CD14-positive monocyte (primary cell): ENCODE measurements around the gene HS3ST6. TPM values are rescaled to one million over a fixed set of nuclear protein-coding genes. Genes with fewer than 3 reads are reported as not detected.

Source experiments
- DNase-seq, 3 donors: peaks; one replicate each; pipeline ENCODE4 v3.0.0-alpha.2; 2011 to 2022
- H2AFZ ChIP-seq: 2 replicates; pipeline ENCODE4 v1.6.0; 2012; ENCODE audit warnings: mild to moderate bottlenecking, low read depth, low read length, inconsistent platforms; ENCODE audit not compliant: insufficient read depth, poor library complexity, severe bottlenecking
- H3K27ac ChIP-seq, 2 donors: 1 replicate in 1 of 2; 2 replicates in 1 of 2; pipeline ENCODE4 v1.5.1; 2012 to 2013; ENCODE audit warnings: low read length in 2 of 2, control low read depth in 1 of 2, inconsistent platforms in 1 of 2, low read depth in 1 of 2, mild to moderate bottlenecking in 1 of 2
- H3K27me3 ChIP-seq, 2 donors: one replicate each; pipeline versions ENCODE4 v1.6.0 to v1.6.1; 2011 to 2013; ENCODE audit warnings: low read length in 2 of 2; ENCODE audit not compliant: control insufficient read depth in 2 of 2, insufficient read depth in 2 of 2
- H3K36me3 ChIP-seq, 2 donors: replicated peaks in 1 of 2; 1 replicate in 1 of 2; 2 replicates in 1 of 2; pipeline versions ENCODE4 v1.5.1 to v1.6.1; 2012 to 2013; ENCODE audit warnings: low read length in 2 of 2, control low read depth in 1 of 2, inconsistent platforms in 1 of 2, mild to moderate bottlenecking in 1 of 2; ENCODE audit not compliant: insufficient read depth in 2 of 2, control insufficient read depth in 1 of 2
- H3K4me1 ChIP-seq, 2 donors: 1 replicate in 1 of 2; 2 replicates in 1 of 2; pipeline versions ENCODE4 v1.5.1 to v1.6.1; 2012 to 2013; ENCODE audit warnings: low read length in 2 of 2, control low read depth in 1 of 2, inconsistent platforms in 1 of 2, mild to moderate bottlenecking in 1 of 2, moderate library complexity in 1 of 2; ENCODE audit not compliant: insufficient read depth in 2 of 2, control insufficient read depth in 1 of 2
- H3K4me2 ChIP-seq: replicated peaks from 2 replicates; pipeline ENCODE3; 2012; ENCODE audit warnings: low read length, moderate library complexity, mild to moderate bottlenecking; ENCODE audit not compliant: poor library complexity, severe bottlenecking; ENCODE audit errors: extremely low read depth
- H3K4me3 ChIP-seq, 3 experiments: fragments of 200-600 bp in 1 of 3; sonication (generic) in 1 of 3; replicated peaks in 1 of 3; 1 replicate in 2 of 3; 2 replicates in 1 of 3; pipeline ENCODE4 v1.5.1; 2011 to 2013; ENCODE audit warnings: low read length in 3 of 3, mild to moderate bottlenecking in 3 of 3, control low read depth in 2 of 3, low read depth in 2 of 3, inconsistent platforms in 1 of 3, moderate library complexity in 1 of 3
- H3K79me2 ChIP-seq: 2 replicates; pipeline ENCODE4 v1.6.0; 2012; ENCODE audit warnings: mild to moderate bottlenecking, control low read depth, inconsistent platforms, low read length, moderate library complexity; ENCODE audit not compliant: insufficient read depth
- H3K9ac ChIP-seq: 2 replicates; pipeline ENCODE4 v1.6.0; 2017; ENCODE audit warnings: low read length, mild to moderate bottlenecking; ENCODE audit not compliant: insufficient read depth, poor library complexity, severe bottlenecking
- H3K9me3 ChIP-seq, 2 donors: replicated peaks in 1 of 2; 1 replicate in 1 of 2; 2 replicates in 1 of 2; pipeline versions ENCODE4 v1.5.1 to v1.6.1; 2012 to 2013; ENCODE audit warnings: low read length in 2 of 2, control low read depth in 1 of 2; ENCODE audit not compliant: control insufficient read depth in 1 of 2, insufficient read depth in 1 of 2
- H4K20me1 ChIP-seq: 2 replicates; pipeline ENCODE4 v1.6.0; 2012; ENCODE audit warnings: mild to moderate bottlenecking, low read length, control low read depth, moderate library complexity; ENCODE audit not compliant: insufficient read depth
- H3K27ac Mint-ChIP-seq, 7 donors: one replicate each; pipeline ENCODE4 v1.8.0; 2020; ENCODE audit warnings: mild to moderate bottlenecking in 7 of 7, mixed read lengths in 7 of 7, moderate library complexity in 6 of 7, inconsistent platforms in 2 of 7
- H3K27me3 Mint-ChIP-seq, 3 donors: one replicate each; pipeline ENCODE4 v1.8.0; 2021 to 2022; ENCODE audit warnings: low read depth in 3 of 3, mild to moderate bottlenecking in 3 of 3, mixed read lengths in 3 of 3, moderate library complexity in 3 of 3, inconsistent platforms in 1 of 3
- H3K36me3 Mint-ChIP-seq, 2 donors: one replicate each; pipeline ENCODE4 v1.8.0; 2020; ENCODE audit warnings: mixed read lengths in 2 of 2, inconsistent platforms in 1 of 2, mild to moderate bottlenecking in 1 of 2
- H3K4me1 Mint-ChIP-seq: one replicate; pipeline ENCODE4 v1.8.0; 2020; ENCODE audit warnings: mild to moderate bottlenecking, mixed read lengths
- H3K4me3 Mint-ChIP-seq, 2 donors: one replicate each; pipeline ENCODE4 v1.8.0; 2020; ENCODE audit warnings: mild to moderate bottlenecking in 2 of 2, mixed read lengths in 2 of 2, moderate library complexity in 1 of 2
- H3K9me3 Mint-ChIP-seq, 7 donors: one replicate each; pipeline ENCODE4 v1.8.0; 2020 to 2022; ENCODE audit warnings: mixed read lengths in 7 of 7, mild to moderate bottlenecking in 6 of 7, moderate library complexity in 6 of 7, inconsistent platforms in 2 of 7
- WGBS: methylation state at CpG from one replicate; pipeline ENCODE4 v1.1.5; 2013; ENCODE audit warnings: missing lambda C conversion rate; ENCODE audit not compliant: insufficient coverage; 5-methylcytosine and 5-hydroxymethylcytosine counted together
- intact Hi-C, 2 donors: fragments of 100-400 bp; cut with micrococcal nuclease; formaldehyde crosslinking; loops; one replicate each; pipeline versions ENCODE4 v1.15.0 to v1.15.1; 2023
- polyA plus RNA-seq, 3 donors: library from polyadenylated mRNA; depleted of rRNA in 1 of 3; unstranded in 2 of 3; stranded (reverse) in 1 of 3; fragments of 300-500 nt in 2 of 3; fragments of >200 nt in 1 of 3; fragmentation: Illumina TruSeq in 2 of 3; gene quantifications; 1 replicate in 2 of 3; 2 replicates in 1 of 3; pipeline ENCODE4 v1.2.3, GENCODE V29; 2012 to 2021
- TF ChIP-seq, protein P1 (sequence below): fragments of 200-600 bp; IDR thresholded peaks from one replicate; pipeline ENCODE4 v1.8.0; 2022; ENCODE audit warnings: antibody characterized with exemption, mild to moderate bottlenecking

Gene HS3ST6
- polyA plus RNA-seq, 3 donors = not detected

DNA sequence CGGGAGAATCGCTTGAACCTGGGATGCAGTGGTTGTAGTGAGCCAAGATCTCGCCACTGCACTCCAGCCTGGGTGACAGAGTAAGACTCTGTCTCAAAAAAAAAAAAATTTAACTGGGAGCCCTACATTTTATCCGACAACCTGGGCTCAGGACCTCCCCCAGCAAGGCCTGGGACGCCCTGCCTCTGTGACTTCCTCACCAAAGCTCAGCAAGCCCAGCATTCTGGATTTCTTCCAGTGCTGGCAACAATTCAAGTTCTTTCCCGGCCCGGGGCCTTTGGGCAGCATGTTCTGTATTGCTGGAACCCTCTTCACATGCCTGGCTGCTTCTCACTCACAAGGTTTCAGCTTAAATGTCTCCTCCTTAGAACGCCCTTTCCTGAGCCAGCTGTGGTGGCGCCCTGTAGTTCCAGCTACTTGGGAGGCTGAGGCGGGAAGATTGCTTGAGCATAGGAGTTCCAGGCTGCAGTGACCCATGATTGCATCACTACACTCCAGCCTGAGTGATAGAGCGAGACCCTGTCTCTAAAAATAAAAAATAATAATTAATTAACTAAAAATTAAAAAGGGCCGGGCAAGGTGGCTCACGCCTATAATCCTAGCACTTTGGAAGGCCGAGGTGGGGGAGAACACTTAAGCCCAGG, 30.4 kb downstream of the HS3ST6 start:
- TF ChIP-seq, protein P1, sequence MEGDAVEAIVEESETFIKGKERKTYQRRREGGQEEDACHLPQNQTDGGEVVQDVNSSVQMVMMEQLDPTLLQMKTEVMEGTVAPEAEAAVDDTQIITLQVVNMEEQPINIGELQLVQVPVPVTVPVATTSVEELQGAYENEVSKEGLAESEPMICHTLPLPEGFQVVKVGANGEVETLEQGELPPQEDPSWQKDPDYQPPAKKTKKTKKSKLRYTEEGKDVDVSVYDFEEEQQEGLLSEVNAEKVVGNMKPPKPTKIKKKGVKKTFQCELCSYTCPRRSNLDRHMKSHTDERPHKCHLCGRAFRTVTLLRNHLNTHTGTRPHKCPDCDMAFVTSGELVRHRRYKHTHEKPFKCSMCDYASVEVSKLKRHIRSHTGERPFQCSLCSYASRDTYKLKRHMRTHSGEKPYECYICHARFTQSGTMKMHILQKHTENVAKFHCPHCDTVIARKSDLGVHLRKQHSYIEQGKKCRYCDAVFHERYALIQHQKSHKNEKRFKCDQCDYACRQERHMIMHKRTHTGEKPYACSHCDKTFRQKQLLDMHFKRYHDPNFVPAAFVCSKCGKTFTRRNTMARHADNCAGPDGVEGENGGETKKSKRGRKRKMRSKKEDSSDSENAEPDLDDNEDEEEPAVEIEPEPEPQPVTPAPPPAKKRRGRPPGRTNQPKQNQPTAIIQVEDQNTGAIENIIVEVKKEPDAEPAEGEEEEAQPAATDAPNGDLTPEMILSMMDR = no peak
- Histone ChIP-seq H4K20me1 (no peaks in the 10 kb centered on the region), H3K4me1 (no peaks in the 10 kb centered on the region), H3K27ac (no peak overlapping the region), H3K79me2 (no peaks in the 10 kb centered on the region), H3K4me2 (no peak overlapping the region), H3K9me3 (no peaks in the 10 kb centered on the region), H3K36me3 (no peaks in the 10 kb centered on the region), H3K9ac (no peak overlapping the region), H2AFZ (no peak overlapping the region), H3K4me3 (no peak overlapping the region), H3K27me3 (no peaks in the 10 kb centered on the region)
- H3K36me3 Mint-ChIP-seq = no peaks in the 10 kb centered on the region
- 94% methylated on average over 5 of the region's 14 CpGs for WGBS
- peaks cover 19 to 36% (median 24%) of the 10 kb centered on the region in 3 donors for H3K27me3 Mint-ChIP-seq
- DNase-seq = no peak
- H3K4me3 Mint-ChIP-seq = no peak overlapping the region
- H3K4me1 Mint-ChIP-seq = no peaks in the 10 kb centered on the region
- no peaks in the 10 kb centered on the region for H3K9me3 Mint-ChIP-seq
- no peak overlapping the region for H3K27ac Mint-ChIP-seq
- intact Hi-C loops = no loop called here

DNA sequence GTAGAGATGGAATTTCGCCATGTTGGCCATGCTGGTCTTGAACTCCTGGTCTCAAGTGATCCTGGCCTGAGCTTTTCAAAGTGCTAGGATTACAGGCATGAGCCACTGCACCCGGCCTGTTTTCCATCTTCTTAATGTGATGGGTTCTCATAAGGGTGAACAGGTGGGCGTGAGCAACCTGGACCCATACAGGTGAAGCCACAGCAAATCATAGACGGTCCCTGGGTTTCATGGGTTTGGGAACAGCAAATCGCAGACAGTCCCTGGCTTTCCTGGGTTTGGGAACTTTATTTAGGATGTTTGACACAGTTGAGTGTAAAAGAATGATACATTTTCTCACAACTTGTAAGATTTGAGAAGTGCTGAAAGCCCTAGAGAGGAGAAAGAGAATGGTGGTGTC, 33.3 kb downstream of the HS3ST6 start:
- WGBS = 90% methylated on average over 3 of the region's 5 CpGs
- Histone ChIP-seq H3K79me2 (no peaks in the 10 kb centered on the region), H2AFZ (no peak overlapping the region), H3K27ac (no peak overlapping the region), H3K4me2 (no peak overlapping the region), H3K4me3 (no peak overlapping the region), H3K4me1 (no peaks in the 10 kb centered on the region), H3K36me3 (no peaks in the 10 kb centered on the region), H4K20me1 (no peaks in the 10 kb centered on the region), H3K9ac (no peak overlapping the region), H3K9me3 (no peaks in the 10 kb centered on the region), H3K27me3 (no peaks in the 10 kb centered on the region)
- Mint-ChIP-seq H3K36me3 (no peaks in the 10 kb centered on the region), H3K9me3 (no peaks in the 10 kb centered on the region), H3K27ac (peak overlapping the region in 2 of 7 donors; percentile 41 to 77), H3K27me3 (peaks cover 12 to 23% (median 17%) of the 10 kb centered on the region in 3 donors), H3K4me3 (no peak overlapping the region), H3K4me1 (no peaks in the 10 kb centered on the region)
- intact Hi-C loops = no loop called here
- TF ChIP-seq, protein P1 = no peak
- no peak for DNase-seq
